Measurements from ENCODE around the gene NEUROD1.
A peak's percentile ranks its signal among the peaks of the same experiment; 100 is the strongest.

NEUROD1 gene

GRCh38 chr2:181657379-181657778 lies 22.9 kb downstream of the NEUROD1 start:
- no peak for TF ChIP-seq CTCF (IDR thresholded peaks at IDR 0.05; ENCODE audit: control insufficient read depth, extremely low read depth, insufficient read depth)
- H3K4me3 ChIP-seq (ENCODE audit: low read depth, low read length) = no peak overlapping the region
- no peak for DNase-seq (ENCODE audit: low read depth)

DNA sequence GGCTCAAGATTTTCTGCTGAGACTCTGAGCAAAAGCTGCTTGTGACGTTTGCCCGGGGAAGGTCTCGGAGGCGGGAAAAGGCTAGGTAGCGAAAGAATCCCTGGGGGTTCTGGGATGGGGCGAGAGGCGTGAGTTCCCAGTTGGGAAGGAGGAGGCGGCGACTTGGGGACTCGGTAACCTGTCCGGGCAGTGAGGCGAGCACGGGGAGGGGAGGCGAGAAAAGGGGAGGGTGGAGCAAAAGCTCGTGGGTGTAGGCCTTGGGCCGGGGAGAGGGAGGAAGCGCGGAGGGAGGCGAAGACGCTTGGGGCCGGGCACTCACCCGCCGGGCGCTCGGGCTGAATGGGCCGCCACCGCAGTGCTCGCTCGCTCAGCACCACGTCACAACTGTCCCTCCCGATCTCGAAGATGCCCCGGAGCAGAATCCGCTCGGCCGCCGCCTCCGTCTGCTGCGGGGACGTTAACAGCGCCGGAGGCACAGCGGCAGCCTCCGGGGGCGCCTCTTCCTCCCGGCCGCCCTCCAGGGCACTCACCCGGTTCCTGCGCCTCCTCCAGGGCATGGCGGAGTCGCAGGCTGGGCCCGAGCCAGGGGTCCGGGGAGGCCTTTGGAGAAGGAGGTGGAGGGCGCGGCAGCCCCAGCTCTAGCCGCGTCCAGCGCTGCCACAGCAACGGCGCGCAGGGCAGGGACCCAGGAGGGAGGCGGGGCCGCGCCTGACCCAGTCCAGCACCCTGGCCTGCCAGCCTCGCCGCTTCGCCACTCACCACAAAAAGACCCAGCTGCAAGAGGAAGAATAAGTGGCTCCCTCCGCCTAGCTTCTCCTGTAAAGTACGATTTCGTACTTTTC lies 23.6 kb downstream of the NEUROD1 start, which contains the start of gene CERKL:
Gene CERKL, minus strand, starts transcription at position 656 of the 842 bp plus-strand sequence. Its CDS starts 99 bp downstream, at position 557.
- TF ChIP-seq CTCF (IDR thresholded peaks at IDR 0.05; ENCODE audit: control insufficient read depth, extremely low read depth, insufficient read depth) = no peak
- no peak for DNase-seq (ENCODE audit: low read depth)
- H3K4me3 ChIP-seq (ENCODE audit: low read depth, low read length) = peak within 1 kb of the TSS; percentile 30; the same call in 1 of the 2 replicates

DNA sequence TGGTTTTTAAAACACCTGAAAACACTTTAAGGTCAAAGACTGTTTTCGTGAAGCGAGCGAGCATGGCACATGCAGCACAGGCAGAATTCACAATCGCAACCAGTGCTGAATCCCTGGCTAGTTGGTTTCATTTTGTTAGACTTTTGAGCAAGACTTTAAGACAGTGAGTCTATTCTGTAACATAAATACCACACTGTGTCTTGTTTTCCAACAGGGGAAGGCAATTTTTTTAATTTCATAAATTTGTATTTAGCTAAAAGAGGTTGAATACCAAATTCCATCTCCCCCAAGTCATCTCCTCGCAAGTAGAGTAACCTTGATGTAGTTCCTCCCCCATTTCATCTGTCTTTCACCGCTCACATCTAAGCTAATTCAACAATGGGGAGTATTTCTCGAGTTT lies 24.8 kb downstream of the NEUROD1 start:
- DNase-seq (ENCODE audit: low read depth) = no peak
- no peak for TF ChIP-seq CTCF (IDR thresholded peaks at IDR 0.05; ENCODE audit: control insufficient read depth, extremely low read depth, insufficient read depth)
- H3K4me3 ChIP-seq (ENCODE audit: low read depth, low read length) = no peak overlapping the region

- TF ChIP-seq CTCF (IDR thresholded peaks at IDR 0.05; ENCODE audit: control insufficient read depth, extremely low read depth, insufficient read depth) = no peak
- H3K4me3 ChIP-seq (ENCODE audit: low read depth, low read length) = no peak overlapping the region
- DNase-seq (ENCODE audit: low read depth) = no peak
These were observed 30.8 kb downstream of the NEUROD1 start for GRCh38 chr2:181649436-181649979.

GRCh38 chr2:181648478-181649155 lies 31.7 kb downstream of the NEUROD1 start:
- no peak overlapping the region for H3K4me3 ChIP-seq (ENCODE audit: low read depth, low read length)
- no peak for TF ChIP-seq CTCF (IDR thresholded peaks at IDR 0.05; ENCODE audit: control insufficient read depth, extremely low read depth, insufficient read depth)
- no peak for DNase-seq (ENCODE audit: low read depth)

- TF ChIP-seq CTCF (IDR thresholded peaks at IDR 0.05; ENCODE audit: control insufficient read depth, extremely low read depth, insufficient read depth) = no peak
- no peak for DNase-seq (ENCODE audit: low read depth)
- H3K4me3 ChIP-seq (ENCODE audit: low read depth, low read length) = no peak overlapping the region
These were observed 33.8 kb downstream of the NEUROD1 start for GRCh38 chr2:181646415-181646987.
